CD4-positive, CD25-positive, alpha-beta regulatory T cell (primary cell): Measurements from ENCODE around the gene PML. TPM values are rescaled to one million over a fixed set of nuclear protein-coding genes. Genes with fewer than 3 reads are reported as not detected.
A peak's percentile ranks its signal among the peaks of the same experiment; 100 is the strongest.
"Not testable (repeated sequence)": the region's sequence is repeated elsewhere in the genome, so short reads cannot be mapped to it uniquely, and the experiment has no call there.

Experiments
- ATAC-seq, 2 donors: fragments of 150-1000 bp; cut with Tn5 transposase; one replicate each; pipeline ENCODE4 v1.10.0; 2021; ENCODE audit warnings: low read depth in 2 of 2, moderate number of reproducible peaks in 2 of 2, moderate library complexity in 1 of 2
- DNase-seq, 3 donors: peaks; one replicate each; pipeline versions ENCODE4 v3.0.0 to v3.0.0-alpha.2; 2012 to 2022; ENCODE audit warnings: mixed read lengths in 1 of 3
- H3K27ac ChIP-seq: one replicate; pipeline ENCODE4 v1.7.0; 2013; ENCODE audit warnings: mild to moderate bottlenecking, low read length; ENCODE audit not compliant: insufficient read depth, poor library complexity, severe bottlenecking
- H3K27me3 ChIP-seq: one replicate; pipeline ENCODE4 v1.7.0; 2013; ENCODE audit warnings: low read length; ENCODE audit not compliant: control insufficient read depth, insufficient read depth
- H3K36me3 ChIP-seq: one replicate; pipeline ENCODE4 v1.7.0; 2013; ENCODE audit warnings: mild to moderate bottlenecking, low read length, moderate library complexity; ENCODE audit not compliant: control insufficient read depth, insufficient read depth
- H3K4me1 ChIP-seq: 2 replicates; pipeline ENCODE4 v1.7.0; 2013; ENCODE audit warnings: mild to moderate bottlenecking, low read length; ENCODE audit not compliant: insufficient read depth, control insufficient read depth, poor library complexity, severe bottlenecking
- H3K4me3 ChIP-seq: one replicate; pipeline ENCODE4 v1.7.0; 2013; ENCODE audit warnings: low read depth, mild to moderate bottlenecking, low read length, moderate library complexity
- H3K9me3 ChIP-seq, 2 experiments: 1 replicate in 1 of 2; 2 replicates in 1 of 2; pipeline ENCODE4 v1.7.0; 2013; ENCODE audit warnings: low read length in 2 of 2, mild to moderate bottlenecking in 1 of 2, moderate library complexity in 1 of 2; ENCODE audit not compliant: control insufficient read depth in 2 of 2
- H3K27ac Mint-ChIP-seq, 3 donors: one replicate each; pipeline ENCODE4 v1.8.0; 2020 to 2022; ENCODE audit warnings: mild to moderate bottlenecking in 3 of 3, mixed read lengths in 3 of 3, moderate library complexity in 2 of 3
- H3K27me3 Mint-ChIP-seq: one replicate; pipeline ENCODE4 v1.8.0; 2022; ENCODE audit warnings: mild to moderate bottlenecking, mixed read lengths
- H3K36me3 Mint-ChIP-seq: one replicate; pipeline ENCODE4 v1.8.0; 2020; ENCODE audit warnings: mixed read lengths
- H3K4me1 Mint-ChIP-seq, 4 donors: one replicate each; pipeline ENCODE4 v1.8.0; 2020 to 2022; ENCODE audit warnings: mixed read lengths in 4 of 4, mild to moderate bottlenecking in 1 of 4
- H3K4me3 Mint-ChIP-seq, 4 donors: one replicate each; pipeline ENCODE4 v1.8.0; 2020 to 2022; ENCODE audit warnings: mild to moderate bottlenecking in 4 of 4, mixed read lengths in 4 of 4, moderate library complexity in 3 of 4
- H3K9me3 Mint-ChIP-seq, 7 donors: one replicate each; pipeline ENCODE4 v1.8.0; 2020 to 2022; ENCODE audit warnings: mixed read lengths in 7 of 7, mild to moderate bottlenecking in 3 of 7, moderate library complexity in 2 of 7
- polyA plus RNA-seq, 4 donors: library from polyadenylated mRNA; unstranded; fragments of 300-500 nt; fragmentation: Illumina TruSeq; gene quantifications; one replicate each; pipeline ENCODE4 v1.2.3, GENCODE V29; 2021
- total RNA-seq: library from RNA; stranded (reverse); gene quantifications from one replicate; pipeline ENCODE4 v1.2.3, GENCODE V29; 2022

The PML gene
- total and polyA plus RNA-seq, 5 donors from 2014 or later: 13.7 to 57.6 (median 23.2) TPM

DNA sequence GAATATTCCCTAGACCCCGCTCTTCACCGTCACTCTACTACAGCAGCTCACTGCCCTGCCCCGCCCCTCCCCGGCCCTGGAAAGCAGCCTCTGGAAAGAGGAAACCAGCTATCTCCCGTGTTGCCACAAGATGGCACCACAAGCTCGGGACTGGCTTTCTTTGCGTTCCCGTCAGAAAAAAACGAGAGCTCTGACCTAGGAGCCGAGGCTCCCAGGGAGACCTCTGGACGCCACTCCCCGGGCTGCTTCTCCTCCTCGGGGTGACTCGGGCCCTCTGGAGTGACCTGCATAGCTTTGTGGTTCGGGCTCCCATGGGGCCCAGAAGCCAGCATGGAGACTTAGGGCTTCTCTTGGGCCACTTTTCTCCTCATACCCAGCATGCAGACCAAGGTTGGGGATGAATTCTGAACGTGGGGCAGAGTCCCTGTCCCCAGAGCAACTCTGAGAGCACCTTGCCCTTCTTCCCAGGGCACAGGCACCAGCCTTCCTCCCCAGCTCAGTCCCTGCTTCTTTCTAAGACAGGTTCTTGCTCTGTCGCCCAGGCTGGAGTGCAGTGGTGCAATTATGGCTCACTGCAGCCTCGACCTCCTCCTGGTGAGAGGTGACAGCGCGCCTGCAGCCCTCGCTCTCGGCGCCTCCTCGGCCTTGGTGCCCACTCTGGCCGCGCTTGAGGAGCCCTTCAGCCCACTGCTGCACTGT, 21.4 kb upstream of the PML start:
- peaks cover 8% of the 10 kb centered on the region for H3K4me1 ChIP-seq
- Mint-ChIP-seq H3K27me3 (peaks cover 31% of the 10 kb centered on the region), H3K4me1 (peaks cover 0 to 21% (median 10%) of the 10 kb centered on the region in 4 donors), H3K27ac (no peak overlapping the region), H3K4me3 (peak overlapping the region in 3 of 4 donors; percentile 8 to 69 (median 68)), H3K9me3 (no peaks in the 10 kb centered on the region), H3K36me3 (no peaks in the 10 kb centered on the region)
- no peaks in the 10 kb centered on the region for H3K36me3 ChIP-seq
- H3K4me3 ChIP-seq: peak overlapping the region; percentile 2
- peak; percentile 60 to 81 (median 75) for DNase-seq
- H3K9me3 ChIP-seq: no peaks in the 10 kb centered on the region
- no peak overlapping the region for H3K27ac ChIP-seq
- peak; percentile 77 to 80 for ATAC-seq
- H3K27me3 ChIP-seq: peaks cover 7% of the 10 kb centered on the region

GRCh38 chr15:73973683-73974200, 20.8 kb upstream of the PML start:
- not testable (repeated sequence) for H3K36me3 ChIP-seq, H3K4me3 Mint-ChIP-seq, H3K4me3 ChIP-seq, H3K9me3 ChIP-seq, H3K9me3 Mint-ChIP-seq, H3K4me1 ChIP-seq, DNase-seq, H3K27me3 ChIP-seq, H3K36me3 Mint-ChIP-seq, H3K27ac ChIP-seq, H3K27ac Mint-ChIP-seq, ATAC-seq
- peaks cover 0 to 21% (median 10%) of the 10 kb centered on the region in 4 donors for H3K4me1 Mint-ChIP-seq
- H3K27me3 Mint-ChIP-seq: peaks cover 31% of the 10 kb centered on the region

DNA sequence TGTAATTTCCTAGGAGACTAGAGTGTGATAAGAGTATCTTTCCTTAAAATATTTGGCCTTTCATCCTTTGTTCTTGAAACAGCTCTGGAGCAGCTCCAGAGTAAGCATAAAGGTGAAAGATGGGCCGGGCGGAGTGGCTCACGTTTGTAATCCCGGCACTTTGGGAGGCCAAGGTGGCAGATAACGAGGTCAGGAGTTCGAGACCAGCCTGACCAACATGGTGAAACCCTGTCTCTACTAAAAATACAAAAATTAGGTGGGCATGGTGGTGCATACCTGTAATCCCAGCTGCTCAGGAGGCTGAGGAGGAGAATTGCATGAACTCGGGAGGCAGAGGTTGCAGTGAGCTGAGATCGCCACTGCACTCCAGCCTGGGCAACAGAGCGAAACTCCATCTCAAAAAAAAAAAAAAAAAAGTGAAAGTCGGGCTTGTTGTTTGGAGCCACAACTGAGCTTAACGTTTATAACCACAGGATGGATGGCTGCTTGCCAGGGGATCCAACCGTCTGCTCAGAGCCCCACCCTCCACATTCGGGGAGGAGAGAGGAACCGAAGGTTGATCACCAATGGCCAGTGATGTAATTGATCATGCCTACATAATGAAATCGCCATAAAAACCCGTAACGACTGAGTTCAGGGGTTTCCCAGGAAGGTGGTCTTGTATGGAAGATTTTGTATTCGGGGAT, 18.9 kb upstream of the PML start:
- H3K4me1 Mint-ChIP-seq: peaks cover 0 to 21% (median 10%) of the 10 kb centered on the region in 4 donors
- H3K4me3 Mint-ChIP-seq, H3K27ac ChIP-seq, H3K27me3 ChIP-seq, H3K4me3 ChIP-seq, H3K4me1 ChIP-seq, ATAC-seq, H3K27ac Mint-ChIP-seq, H3K36me3 Mint-ChIP-seq, H3K9me3 ChIP-seq, H3K9me3 Mint-ChIP-seq, H3K36me3 ChIP-seq: not testable (repeated sequence)
- peaks cover 31% of the 10 kb centered on the region for H3K27me3 Mint-ChIP-seq
- DNase-seq: peak in 1 of 3 donors; percentile 50

DNA sequence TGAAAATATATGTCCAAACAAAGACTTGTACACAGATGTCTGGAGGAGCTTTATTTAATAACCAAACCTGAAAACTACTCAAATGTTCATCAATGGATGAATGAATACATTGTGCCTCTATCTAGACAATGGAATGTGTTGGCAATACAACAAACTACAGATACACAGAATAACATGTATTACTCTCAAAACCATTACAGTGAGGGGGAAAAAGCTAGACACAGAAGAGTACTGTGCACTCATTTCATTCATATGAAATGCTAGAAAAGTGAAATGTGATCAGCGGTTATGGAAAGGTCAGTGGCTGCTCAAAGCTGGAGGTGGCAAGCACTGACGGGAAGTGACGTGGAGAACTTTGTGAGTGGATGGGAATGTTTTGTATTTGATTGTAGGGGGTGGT, 15.6 kb upstream of the PML start:
- Mint-ChIP-seq H3K36me3 (no peaks in the 10 kb centered on the region), H3K4me3 (no peak overlapping the region), H3K9me3 (no peaks in the 10 kb centered on the region), H3K27me3 (peaks cover 31% of the 10 kb centered on the region), H3K4me1 (peaks cover 3 to 28% (median 7%) of the 10 kb centered on the region in 4 donors), H3K27ac (no peak overlapping the region)
- Histone ChIP-seq H3K36me3 (peaks cover 3% of the 10 kb centered on the region), H3K27ac (no peak overlapping the region), H3K4me3 (no peak overlapping the region), H3K9me3 (no peaks in the 10 kb centered on the region), H3K27me3 (peaks cover 7% of the 10 kb centered on the region), H3K4me1 (no peaks in the 10 kb centered on the region)
- no peak for ATAC-seq
- no peak for DNase-seq

DNA sequence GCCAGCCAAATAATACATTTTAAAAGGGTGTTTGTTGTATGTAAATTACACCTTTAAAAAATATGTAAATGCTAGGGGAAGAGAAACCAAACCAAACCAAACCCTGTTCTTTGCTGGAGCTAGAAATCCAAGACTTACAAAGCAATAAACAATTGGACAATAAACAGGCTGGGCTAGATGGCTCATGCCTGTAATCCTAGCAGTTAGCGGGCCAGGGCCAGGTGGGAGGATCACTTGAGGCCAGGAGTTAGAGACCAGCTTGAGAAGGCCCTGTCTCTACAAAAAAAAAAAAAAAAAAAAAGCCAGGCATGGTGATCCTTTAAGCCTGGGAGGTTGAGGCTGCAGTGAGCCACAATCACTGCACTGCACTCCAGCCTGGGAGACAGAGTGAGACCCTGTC, 14.9 kb upstream of the PML start:
- Mint-ChIP-seq H3K27me3 (peaks cover 27% of the 10 kb centered on the region), H3K27ac (no peak overlapping the region), H3K4me1 (peaks cover 3 to 22% (median 5%) of the 10 kb centered on the region in 4 donors), H3K4me3 (no peak overlapping the region), H3K36me3 (peaks cover 5% of the 10 kb centered on the region), H3K9me3 (no peaks in the 10 kb centered on the region)
- ATAC-seq (no peak), DNase-seq (no peak)
- H3K4me3 ChIP-seq: no peak overlapping the region
- peaks cover 6% of the 10 kb centered on the region for H3K36me3 ChIP-seq
- H3K9me3 ChIP-seq: no peaks in the 10 kb centered on the region
- H3K4me1 ChIP-seq: no peaks in the 10 kb centered on the region
- H3K27ac ChIP-seq: no peak overlapping the region
- peaks cover 5% of the 10 kb centered on the region for H3K27me3 ChIP-seq

DNA sequence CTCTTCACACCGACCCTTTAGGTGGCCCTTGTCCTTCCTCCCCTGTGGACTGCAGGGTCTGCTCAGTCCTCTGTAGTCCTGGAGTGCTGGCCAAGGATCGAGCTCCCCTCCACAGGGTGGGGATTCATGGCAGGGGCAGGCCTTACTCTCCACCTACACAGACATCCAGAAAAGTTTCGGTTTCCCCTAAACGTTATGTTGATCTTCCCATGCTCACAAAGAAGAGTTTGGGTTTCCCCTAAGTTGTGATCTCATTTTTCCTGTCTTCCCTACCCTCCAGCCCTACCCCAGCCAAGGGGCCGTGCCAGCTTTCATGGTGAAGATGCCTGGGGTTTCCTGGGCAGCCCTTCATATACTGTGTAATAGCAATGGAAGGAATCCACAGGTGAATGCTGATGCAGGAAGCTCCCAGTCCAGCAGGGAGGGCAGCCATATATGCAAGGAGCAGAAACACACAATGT, 12.7 kb upstream of the PML start:
- no peak for ATAC-seq

GRCh38 chr15:73982222-73982962, 12.1 kb upstream of the PML start:
- ATAC-seq: peak in 1 of 2 donors; percentile 55
- no peak overlapping the region for H3K27ac Mint-ChIP-seq
- H3K27ac ChIP-seq: no peak overlapping the region
- no peaks in the 10 kb centered on the region for H3K9me3 ChIP-seq
- H3K4me3 ChIP-seq: no peak overlapping the region
- H3K4me1 Mint-ChIP-seq: peaks cover 0 to 19% (median 2%) of the 10 kb centered on the region in 4 donors
- no peaks in the 10 kb centered on the region for H3K4me1 ChIP-seq
- H3K36me3 Mint-ChIP-seq: peaks cover 21% of the 10 kb centered on the region
- peaks cover 6% of the 10 kb centered on the region for H3K36me3 ChIP-seq
- peaks cover 5% of the 10 kb centered on the region for H3K27me3 Mint-ChIP-seq
- no peaks in the 10 kb centered on the region for H3K9me3 Mint-ChIP-seq
- DNase-seq: no peak
- no peaks in the 10 kb centered on the region for H3K27me3 ChIP-seq
- peak overlapping the region in 1 of 4 donors; percentile 14 for H3K4me3 Mint-ChIP-seq

More for the DNA sequence above, 12.7 kb upstream of the PML start:
- H3K4me3 Mint-ChIP-seq: peak overlapping the region in 1 of 4 donors; percentile 14
- peaks cover 0 to 17% (median 2%) of the 10 kb centered on the region in 4 donors for H3K4me1 Mint-ChIP-seq
- H3K27me3 Mint-ChIP-seq: peaks cover 5% of the 10 kb centered on the region
- peak overlapping the region in 1 of 3 donors; percentile 76 for H3K27ac Mint-ChIP-seq
- H3K27me3 ChIP-seq: peaks cover 2% of the 10 kb centered on the region
- H3K36me3 ChIP-seq: peaks cover 6% of the 10 kb centered on the region
- no peak for DNase-seq
- no peaks in the 10 kb centered on the region for H3K9me3 Mint-ChIP-seq
- H3K27ac ChIP-seq: no peak overlapping the region
- H3K4me3 ChIP-seq: no peak overlapping the region
- H3K4me1 ChIP-seq: no peaks in the 10 kb centered on the region
- no peaks in the 10 kb centered on the region for H3K9me3 ChIP-seq
- H3K36me3 Mint-ChIP-seq: peaks cover 16% of the 10 kb centered on the region
